Osteocyte (in vitro differentiated cells): Measurements from ENCODE around the gene RNF212. TPM values are rescaled to one million over a fixed set of nuclear protein-coding genes. Genes with fewer than 3 reads are reported as not detected.

Source experiments
- DNase-seq: peaks from one replicate; pipeline ENCODE4 v3.0.0; 2021; ENCODE audit warnings: mixed read lengths; ENCODE audit not compliant: unreplicated experiment; ENCODE audit errors: extremely low spot score
- H3K27ac Mint-ChIP-seq: one replicate; pipeline ENCODE4 v1.8.0; 2021; ENCODE audit warnings: mild to moderate bottlenecking, mixed read lengths; ENCODE audit not compliant: unreplicated experiment
- H3K27me3 Mint-ChIP-seq: one replicate; pipeline ENCODE4 v1.8.0; 2021; ENCODE audit warnings: mixed read lengths; ENCODE audit not compliant: unreplicated experiment
- H3K36me3 Mint-ChIP-seq: one replicate; pipeline ENCODE4 v1.8.0; 2021; ENCODE audit warnings: mixed read lengths; ENCODE audit not compliant: unreplicated experiment
- H3K4me1 Mint-ChIP-seq: one replicate; pipeline ENCODE4 v1.8.0; 2021; ENCODE audit warnings: mixed read lengths; ENCODE audit not compliant: unreplicated experiment
- H3K4me3 Mint-ChIP-seq: one replicate; pipeline ENCODE4 v1.8.0; 2021; ENCODE audit warnings: mild to moderate bottlenecking, moderate library complexity, mixed read lengths; ENCODE audit not compliant: unreplicated experiment
- H3K9me3 Mint-ChIP-seq: one replicate; pipeline ENCODE4 v1.8.0; 2021; ENCODE audit warnings: mixed read lengths; ENCODE audit not compliant: unreplicated experiment
- CTCF ChIP-seq: fragments of 200-600 bp; sonication (generic); IDR thresholded peaks from 2 replicates; pipeline ENCODE4 v1.5.0; 2021; ENCODE audit warnings: antibody characterized with exemption, mild to moderate bottlenecking, moderate library complexity
- total RNA-seq: library from RNA; stranded (reverse); gene quantifications from 2 replicates; pipeline ENCODE4 v1.2.1, GENCODE V29; 2021

Gene RNF212
- total RNA-seq, 1 donor from 2014 or later = 3.8 TPM

GRCh38 chr4:1022051-1022738 lies 91.2 kb downstream of the RNF212 start:
- no peak for TF ChIP-seq CTCF
- DNase-seq = no peak
- H3K27ac Mint-ChIP-seq = no peak overlapping the region
- H3K36me3 Mint-ChIP-seq = peaks cover 4% of the 10 kb centered on the region
- peaks cover 15% of the 10 kb centered on the region for H3K4me1 Mint-ChIP-seq
- no peaks in the 10 kb centered on the region for H3K27me3 Mint-ChIP-seq
- H3K9me3 Mint-ChIP-seq = no peaks in the 10 kb centered on the region
- no peak overlapping the region for H3K4me3 Mint-ChIP-seq

Other genes with a start within 250 kb of the RNF212 start
- gene GAK, start 181.2 kb downstream of the RNF212 start, total RNA-seq = 76.7 and 93.8 TPM in 2 replicates
- gene TMEM175, start 181.1 kb downstream of the RNF212 start, total RNA-seq = 37.2 and 39.7 TPM in 2 replicates
- 17.9 and 18.5 TPM in 2 replicates for gene DGKQ, start 140.0 kb downstream of the RNF212 start, total RNA-seq
- gene IDUA, start 126.5 kb downstream of the RNF212 start, total RNA-seq = 58.0 and 67.8 TPM in 2 replicates
- 0.78 and 0.83 TPM in 2 replicates for gene SLC26A1, start 120.2 kb downstream of the RNF212 start, total RNA-seq
- gene FGFRL1, start 101.9 kb downstream of the RNF212 start, total RNA-seq = 56.9 and 59.8 TPM in 2 replicates
- gene SPON2, start 59.0 kb upstream of the RNF212 start, total RNA-seq = 149 and 168 TPM in 2 replicates
- gene CTBP1, start 135.6 kb upstream of the RNF212 start, total RNA-seq = 172 and 176 TPM in 2 replicates
- gene MAEA, start 176.3 kb upstream of the RNF212 start, total RNA-seq = 62.5 and 62.9 TPM in 2 replicates
- gene UVSSA, start 233.6 kb upstream of the RNF212 start, total RNA-seq = 25.3 and 26.7 TPM in 2 replicates